Cardiac muscle cell (in vitro differentiated cells and primary cell): ENCODE results near the gene RASGRP2. TPM values are rescaled to one million over a fixed set of nuclear protein-coding genes. Genes with fewer than 3 reads are reported as not detected.

ENCODE experiments used
- DNase-seq, 2 donors: peaks; one replicate each; pipeline versions ENCODE4 v3.0.0 to v3.0.0-alpha.2; 2010 to 2017; ENCODE audit warnings: low read depth in 1 of 2, low spot score in 1 of 2
- H3K27ac ChIP-seq: fragments of 200-600 bp; sonication (generic); 2 replicates; pipeline ENCODE4 v1.5.1; 2016
- H3K27me3 ChIP-seq: fragments of 200-600 bp; sonication (generic); 2 replicates; pipeline ENCODE4 v1.6.0; 2016; ENCODE audit warnings: control low read depth
- H3K36me3 ChIP-seq: fragments of 200-600 bp; sonication (generic); 2 replicates; pipeline ENCODE4 v1.5.1; 2016; ENCODE audit warnings: control low read depth
- H3K4me1 ChIP-seq: fragments of 200-600 bp; sonication (generic); 2 replicates; pipeline ENCODE4 v1.8.1; 2017; ENCODE audit warnings: low read depth, mild to moderate bottlenecking, mixed run types
- H3K4me3 ChIP-seq: fragments of 200-600 bp; sonication (generic); 2 replicates; pipeline ENCODE4 v1.5.1; 2016; ENCODE audit warnings: mild to moderate bottlenecking
- H3K9me3 ChIP-seq: fragments of 200-600 bp; sonication (generic); 2 replicates; pipeline ENCODE4 v1.5.1; 2017; ENCODE audit warnings: low read depth, mild to moderate bottlenecking, control low read depth
- polyA plus RNA-seq: library from polyadenylated mRNA; unstranded; fragments of >200 nt; fragmentation: Nextera tagmentation; extraction: Ambion mirVana; gene quantifications from 2 replicates; pipeline ENCODE4 v1.2.1, GENCODE V29; 2016
- total RNA-seq: library from RNA; depleted of rRNA; stranded (reverse); fragments of >200 nt; gene quantifications from 2 replicates; pipeline ENCODE4 v1.2.3, GENCODE V29; 2016
- TF ChIP-seq, protein P1 (sequence below): IDR thresholded peaks from 2 replicates; pipeline ENCODE4 v1.5.1; 2012; ENCODE audit warnings: low read depth, mild to moderate bottlenecking, low read length

RASGRP2 gene
- total and polyA plus RNA-seq, 2 experiments from 2014 or later = 60.8 to 64.0 TPM

DNA sequence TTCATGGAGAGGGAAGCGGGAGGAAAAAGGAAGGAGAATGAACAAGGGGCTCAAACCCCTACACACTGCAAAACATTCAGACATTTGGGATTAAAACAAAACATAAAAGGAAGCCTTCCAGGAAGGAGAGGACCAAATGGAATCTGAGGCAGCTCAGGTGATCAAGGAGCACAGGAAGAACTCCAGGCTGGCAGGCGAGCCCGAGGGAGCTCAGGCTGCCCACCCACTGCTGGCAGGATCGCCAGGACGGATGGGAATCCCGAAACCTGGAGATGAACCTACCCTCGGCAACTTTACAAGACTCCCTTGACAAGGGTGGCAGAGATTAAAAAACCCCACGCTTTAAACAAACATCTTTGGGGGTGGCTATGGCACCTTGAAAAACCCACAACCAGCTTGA, 20.8 kb upstream of the RASGRP2 start:
- Histone ChIP-seq H3K27me3 (no peaks in the 10 kb centered on the region), H3K27ac (peak overlapping the region; percentile 90), H3K9me3 (no peaks in the 10 kb centered on the region), H3K36me3 (peaks cover 55% of the 10 kb centered on the region), H3K4me3 (no peak overlapping the region), H3K4me1 (peaks cover 44% of the 10 kb centered on the region)
- TF ChIP-seq, protein P1, sequence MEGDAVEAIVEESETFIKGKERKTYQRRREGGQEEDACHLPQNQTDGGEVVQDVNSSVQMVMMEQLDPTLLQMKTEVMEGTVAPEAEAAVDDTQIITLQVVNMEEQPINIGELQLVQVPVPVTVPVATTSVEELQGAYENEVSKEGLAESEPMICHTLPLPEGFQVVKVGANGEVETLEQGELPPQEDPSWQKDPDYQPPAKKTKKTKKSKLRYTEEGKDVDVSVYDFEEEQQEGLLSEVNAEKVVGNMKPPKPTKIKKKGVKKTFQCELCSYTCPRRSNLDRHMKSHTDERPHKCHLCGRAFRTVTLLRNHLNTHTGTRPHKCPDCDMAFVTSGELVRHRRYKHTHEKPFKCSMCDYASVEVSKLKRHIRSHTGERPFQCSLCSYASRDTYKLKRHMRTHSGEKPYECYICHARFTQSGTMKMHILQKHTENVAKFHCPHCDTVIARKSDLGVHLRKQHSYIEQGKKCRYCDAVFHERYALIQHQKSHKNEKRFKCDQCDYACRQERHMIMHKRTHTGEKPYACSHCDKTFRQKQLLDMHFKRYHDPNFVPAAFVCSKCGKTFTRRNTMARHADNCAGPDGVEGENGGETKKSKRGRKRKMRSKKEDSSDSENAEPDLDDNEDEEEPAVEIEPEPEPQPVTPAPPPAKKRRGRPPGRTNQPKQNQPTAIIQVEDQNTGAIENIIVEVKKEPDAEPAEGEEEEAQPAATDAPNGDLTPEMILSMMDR = no peak
- DNase-seq = no peak

DNA sequence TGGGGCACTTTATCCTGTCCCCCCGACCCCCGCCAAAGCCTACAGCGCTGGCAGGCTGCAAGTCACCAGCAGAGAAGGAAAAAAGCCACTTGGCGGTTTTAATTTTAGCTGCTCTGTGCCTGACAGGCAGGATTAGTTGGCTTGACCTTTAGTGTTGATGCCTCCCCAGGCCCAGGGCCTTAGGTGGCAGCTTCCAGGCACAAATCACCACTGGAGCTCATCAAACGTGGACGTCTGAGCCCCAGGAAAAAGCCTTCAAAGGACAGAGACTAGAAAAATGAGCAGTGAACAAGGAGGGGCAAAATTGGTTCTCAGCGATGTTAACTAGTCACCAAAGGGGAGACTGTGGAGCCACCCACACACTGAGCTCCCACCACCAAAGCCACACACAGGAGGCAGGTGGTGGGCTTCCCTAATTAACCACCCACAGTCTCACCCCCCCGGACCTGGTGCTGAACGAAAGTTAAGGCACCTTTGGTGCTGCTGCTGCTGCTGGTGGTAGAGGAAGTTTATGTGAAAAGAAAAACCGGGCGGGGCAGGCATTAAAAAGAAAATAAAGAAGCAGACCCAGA, 20.2 kb upstream of the RASGRP2 start:
- Histone ChIP-seq H3K27me3 (no peaks in the 10 kb centered on the region), H3K36me3 (peaks cover 49% of the 10 kb centered on the region), H3K27ac (peak overlapping the region; percentile 90), H3K4me1 (peaks cover 49% of the 10 kb centered on the region), H3K4me3 (no peak overlapping the region), H3K9me3 (no peaks in the 10 kb centered on the region)
- DNase-seq = peak in 1 of 2 donors; percentile 53
- TF ChIP-seq, protein P1 = no peak

DNA sequence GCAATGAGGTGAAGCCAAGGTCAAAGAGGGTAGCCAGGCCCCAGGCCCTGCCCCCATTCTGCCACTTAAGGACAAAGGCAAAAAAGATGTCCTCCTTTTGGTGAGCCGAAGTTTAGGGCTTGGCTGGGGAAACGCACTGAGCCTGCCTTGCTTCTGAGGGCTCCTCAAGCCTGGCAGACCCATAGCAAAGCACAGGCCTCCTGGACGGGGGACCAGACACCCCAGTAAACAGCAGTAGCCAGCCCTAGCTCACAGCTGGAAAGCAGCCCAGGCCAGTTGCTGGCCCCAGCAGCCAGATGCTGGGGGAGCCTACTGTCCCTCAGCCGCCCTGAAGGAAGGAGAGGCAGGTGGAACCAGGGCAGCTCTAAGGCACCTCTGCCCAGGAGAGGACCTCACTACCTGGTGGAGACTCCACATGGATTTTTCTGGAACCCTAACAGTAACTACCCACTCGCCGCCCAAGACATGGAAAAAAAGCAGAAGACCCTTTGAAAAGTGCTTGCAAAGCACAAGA, 19.6 kb upstream of the RASGRP2 start:
- Histone ChIP-seq H3K36me3 (peaks cover 44% of the 10 kb centered on the region), H3K4me3 (no peak overlapping the region), H3K4me1 (peaks cover 51% of the 10 kb centered on the region), H3K9me3 (no peaks in the 10 kb centered on the region), H3K27ac (peak overlapping the region; percentile 90), H3K27me3 (no peaks in the 10 kb centered on the region)
- peak in 1 of 2 donors; percentile 35 for DNase-seq
- TF ChIP-seq, protein P1 = no peak

DNA sequence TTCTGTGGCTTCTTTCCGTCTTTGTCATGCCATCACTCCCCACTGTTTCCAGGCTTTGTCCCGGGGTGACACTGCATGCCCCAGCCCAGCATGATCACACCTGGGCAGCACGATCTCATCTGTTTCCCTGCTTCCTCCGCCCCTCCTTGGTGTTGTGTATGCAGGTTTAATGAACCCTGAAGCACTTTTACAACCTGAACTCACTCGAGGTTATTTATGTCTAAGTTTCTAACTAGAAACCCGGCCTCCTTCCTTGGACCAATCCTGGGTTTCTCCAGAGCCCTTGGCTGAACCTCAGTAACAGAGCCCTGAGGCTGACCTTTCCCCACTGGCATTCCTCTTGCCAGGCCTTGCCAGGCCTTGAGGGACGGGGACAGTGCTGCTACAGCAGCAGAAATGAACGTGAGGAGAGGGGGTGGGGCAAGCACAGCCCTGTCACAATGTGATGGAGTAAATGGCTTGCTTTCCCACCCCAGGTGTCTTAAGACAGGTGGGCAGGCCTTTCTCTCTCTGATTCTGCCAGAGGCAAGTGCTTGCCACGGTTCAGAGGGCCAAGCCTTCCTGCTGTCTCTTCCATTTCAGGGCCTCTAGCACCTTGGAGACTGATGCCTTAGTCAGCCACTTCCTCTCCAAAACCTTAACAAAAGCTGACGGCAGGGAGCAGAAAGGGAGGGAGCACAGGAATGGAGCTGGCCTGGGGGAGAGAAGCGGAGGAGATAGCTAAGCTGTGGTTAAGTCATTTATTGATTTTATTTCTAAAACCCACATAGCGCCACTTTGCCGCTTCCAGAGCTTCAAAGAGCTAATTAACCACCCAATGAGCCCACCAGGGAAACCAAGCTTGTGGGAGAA, 19.0 kb upstream of the RASGRP2 start:
- H3K9me3 ChIP-seq = no peaks in the 10 kb centered on the region
- H3K36me3 ChIP-seq = peaks cover 37% of the 10 kb centered on the region
- H3K27me3 ChIP-seq = no peaks in the 10 kb centered on the region
- peaks cover 54% of the 10 kb centered on the region for H3K4me1 ChIP-seq
- DNase-seq = peak in 1 of 2 donors; percentile 68
- H3K27ac ChIP-seq = peak overlapping the region; percentile 90
- TF ChIP-seq, protein P1 = no peak
- no peak overlapping the region for H3K4me3 ChIP-seq

DNA sequence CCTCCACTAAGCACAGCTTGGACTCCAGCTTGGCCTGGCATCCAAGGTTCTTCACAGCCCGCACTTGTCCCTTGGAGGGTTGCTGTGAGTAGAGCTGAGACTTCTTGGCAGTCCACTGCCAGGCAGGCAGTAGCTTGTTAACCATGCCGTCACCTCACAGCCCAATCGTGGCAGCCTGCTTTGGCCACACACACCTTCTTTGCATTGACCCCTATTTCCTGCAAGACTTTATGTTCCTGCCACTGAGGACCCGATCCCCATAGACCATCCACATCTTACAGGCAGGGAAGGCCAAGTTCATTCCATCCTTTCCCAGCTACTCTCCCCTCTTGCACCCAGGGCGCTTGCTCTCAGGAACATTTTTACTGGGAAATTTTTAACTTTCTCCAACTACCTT, 18.3 kb upstream of the RASGRP2 start:
- Histone ChIP-seq H3K4me1 (peaks cover 54% of the 10 kb centered on the region), H3K4me3 (no peak overlapping the region), H3K9me3 (no peaks in the 10 kb centered on the region), H3K27ac (peak overlapping the region; percentile 90), H3K36me3 (peaks cover 31% of the 10 kb centered on the region), H3K27me3 (no peaks in the 10 kb centered on the region)
- TF ChIP-seq, protein P1 = no peak
- no peak for DNase-seq
